Astrocyte (in vitro differentiated cells and primary cell): ENCODE data around the gene ARNT2. TPM values are rescaled to one million over a fixed set of nuclear protein-coding genes. Genes with fewer than 3 reads are reported as not detected.

Source experiments
- DNase-seq: peaks from one replicate; pipeline ENCODE4 v3.0.0-alpha.2; 2010; ENCODE audit warnings: low read depth
- FAIRE-seq: peaks from 2 replicates; lab custom pipeline; 2011; peaks lifted over from hg19 to GRCh38; lab: Jason Lieb, UNC
- H2AFZ ChIP-seq: 2 replicates; pipeline ENCODE4 v1.6.0; 2012; ENCODE audit warnings: low read depth, low read length, inconsistent platforms
- H3K27ac ChIP-seq: 2 replicates; pipeline ENCODE4 v1.5.1; 2011; ENCODE audit warnings: low read depth, low read length, inconsistent platforms
- H3K27me3 ChIP-seq: 2 replicates; pipeline ENCODE4 v1.6.0; 2011; ENCODE audit warnings: low read length, inconsistent platforms; ENCODE audit not compliant: insufficient read depth
- H3K36me3 ChIP-seq: 2 replicates; pipeline ENCODE4 v1.5.1; 2011; ENCODE audit warnings: low read length, inconsistent platforms; ENCODE audit not compliant: insufficient read depth
- H3K4me1 ChIP-seq: 2 replicates; pipeline ENCODE4 v1.5.1; 2011; ENCODE audit warnings: low read length, inconsistent platforms; ENCODE audit not compliant: insufficient read depth
- H3K4me2 ChIP-seq: 2 replicates; pipeline ENCODE4 v1.6.0; 2012; ENCODE audit warnings: low read length, inconsistent platforms
- H3K4me3 ChIP-seq: 2 replicates; pipeline ENCODE4 v1.5.1; 2011; ENCODE audit warnings: low read depth, mild to moderate bottlenecking, low read length, inconsistent platforms; ENCODE audit not compliant: insufficient read depth
- H3K79me2 ChIP-seq: 2 replicates; pipeline ENCODE4 v1.6.0; 2012; ENCODE audit warnings: mild to moderate bottlenecking, low read length, inconsistent platforms; ENCODE audit not compliant: insufficient read depth
- H3K9ac ChIP-seq: 2 replicates; pipeline ENCODE4 v1.6.0; 2012; ENCODE audit warnings: mild to moderate bottlenecking, low read length, inconsistent platforms
- H3K9me3 ChIP-seq: 2 replicates; pipeline ENCODE4 v1.5.1; 2012; ENCODE audit warnings: low read depth, mild to moderate bottlenecking, low read length, inconsistent platforms; ENCODE audit not compliant: insufficient read depth
- H4K20me1 ChIP-seq: 2 replicates; pipeline ENCODE4 v1.6.0; 2012; ENCODE audit warnings: low read length, inconsistent platforms; ENCODE audit not compliant: insufficient read depth
- H3K27ac Mint-ChIP-seq: one replicate; pipeline ENCODE4 v1.8.0; 2021; ENCODE audit warnings: mild to moderate bottlenecking, mixed read lengths; ENCODE audit not compliant: unreplicated experiment
- H3K27me3 Mint-ChIP-seq: one replicate; pipeline ENCODE4 v1.8.0; 2021; ENCODE audit warnings: low read depth, mixed read lengths; ENCODE audit not compliant: unreplicated experiment
- H3K36me3 Mint-ChIP-seq: one replicate; pipeline ENCODE4 v1.8.0; 2021; ENCODE audit warnings: low read depth, mixed read lengths; ENCODE audit not compliant: unreplicated experiment
- H3K4me1 Mint-ChIP-seq: one replicate; pipeline ENCODE4 v1.8.0; 2021; ENCODE audit warnings: low read depth, mixed read lengths; ENCODE audit not compliant: unreplicated experiment
- H3K4me3 Mint-ChIP-seq: one replicate; pipeline ENCODE4 v1.8.0; 2021; ENCODE audit warnings: mild to moderate bottlenecking, moderate library complexity, mixed read lengths; ENCODE audit not compliant: unreplicated experiment
- H3K9me3 Mint-ChIP-seq: one replicate; pipeline ENCODE4 v1.8.0; 2021; ENCODE audit warnings: mild to moderate bottlenecking, mixed read lengths; ENCODE audit not compliant: unreplicated experiment
- CTCF ChIP-seq: IDR thresholded peaks from 2 replicates; pipeline ENCODE4 v1.5.1; 2011; ENCODE audit warnings: low read depth, mild to moderate bottlenecking, inconsistent platforms, low read length, moderate library complexity; ENCODE audit not compliant: insufficient read depth
- EZH2 ChIP-seq: IDR thresholded peaks from 2 replicates; pipeline ENCODE4 v1.6.1; 2012; ENCODE audit warnings: mild to moderate bottlenecking, low read length, inconsistent platforms; ENCODE audit not compliant: insufficient read depth
- total RNA-seq: library from RNA; stranded (reverse); gene quantifications from 2 replicates; pipeline ENCODE4 v1.2.1, GENCODE V29; 2021

ARNT2 gene
- total RNA-seq, 1 donor from 2014 or later: 3.5 TPM

GRCh38 chr15:80608688-80609087, 204.5 kb downstream of the ARNT2 start:
- no peaks in the 10 kb centered on the region for H3K79me2 ChIP-seq
- Mint-ChIP-seq H3K4me3 (no peak overlapping the region), H3K36me3 (no peaks in the 10 kb centered on the region), H3K4me1 (no peaks in the 10 kb centered on the region), H3K9me3 (no peaks in the 10 kb centered on the region), H3K27me3 (peaks cover 27% of the 10 kb centered on the region), H3K27ac (no peak overlapping the region)
- H3K4me2 ChIP-seq: no peak overlapping the region
- H3K4me1 ChIP-seq: no peaks in the 10 kb centered on the region
- H3K27me3 ChIP-seq: no peaks in the 10 kb centered on the region
- no peaks in the 10 kb centered on the region for H3K36me3 ChIP-seq
- H3K27ac ChIP-seq: no peak overlapping the region
- FAIRE-seq (no peak), DNase-seq (no peak)
- no peaks in the 10 kb centered on the region for H3K9me3 ChIP-seq
- H2AFZ ChIP-seq: no peak overlapping the region
- no peak overlapping the region for H3K4me3 ChIP-seq
- H4K20me1 ChIP-seq: no peaks in the 10 kb centered on the region
- no peak for TF ChIP-seq CTCF
- no peak for TF ChIP-seq EZH2
- H3K9ac ChIP-seq: no peak overlapping the region

- H3K4me3 Mint-ChIP-seq: no peak overlapping the region
- Histone ChIP-seq H3K9ac (no peak overlapping the region), H3K27me3 (no peaks in the 10 kb centered on the region), H3K4me2 (no peak overlapping the region), H4K20me1 (no peaks in the 10 kb centered on the region), H3K36me3 (no peaks in the 10 kb centered on the region), H3K27ac (no peak overlapping the region), H3K4me3 (no peak overlapping the region), H3K79me2 (no peaks in the 10 kb centered on the region), H3K4me1 (no peaks in the 10 kb centered on the region), H3K9me3 (no peaks in the 10 kb centered on the region), H2AFZ (no peak overlapping the region)
- no peak for DNase-seq
- no peak overlapping the region for H3K27ac Mint-ChIP-seq
- no peaks in the 10 kb centered on the region for H3K9me3 Mint-ChIP-seq
- TF ChIP-seq CTCF (no peak), EZH2 (no peak)
- no peaks in the 10 kb centered on the region for H3K36me3 Mint-ChIP-seq
- peaks cover 29% of the 10 kb centered on the region for H3K27me3 Mint-ChIP-seq
- H3K4me1 Mint-ChIP-seq: no peaks in the 10 kb centered on the region
- FAIRE-seq: peak; percentile 37
These were observed 204.9 kb downstream of the ARNT2 start for GRCh38 chr15:80609091-80609490.

GRCh38 chr15:80609512-80609946, 205.3 kb downstream of the ARNT2 start:
- no peaks in the 10 kb centered on the region for H4K20me1 ChIP-seq
- no peak for FAIRE-seq
- H2AFZ ChIP-seq: no peak overlapping the region
- no peak for TF ChIP-seq CTCF
- TF ChIP-seq EZH2: no peak
- Mint-ChIP-seq H3K27ac (no peak overlapping the region), H3K27me3 (peaks cover 27% of the 10 kb centered on the region), H3K4me1 (no peaks in the 10 kb centered on the region), H3K9me3 (no peaks in the 10 kb centered on the region), H3K4me3 (no peak overlapping the region), H3K36me3 (no peaks in the 10 kb centered on the region)
- H3K27me3 ChIP-seq: no peaks in the 10 kb centered on the region
- H3K36me3 ChIP-seq: no peaks in the 10 kb centered on the region
- H3K79me2 ChIP-seq: no peaks in the 10 kb centered on the region
- no peaks in the 10 kb centered on the region for H3K9me3 ChIP-seq
- no peak overlapping the region for H3K4me3 ChIP-seq
- H3K4me2 ChIP-seq: no peak overlapping the region
- peak; percentile 46 for DNase-seq
- H3K27ac ChIP-seq: no peak overlapping the region
- H3K9ac ChIP-seq: no peak overlapping the region
- no peaks in the 10 kb centered on the region for H3K4me1 ChIP-seq
